ENCODE data around the gene EPN2.

GRCh38 chr17:19278729-19279128 lies 41.6 kb downstream of the EPN2 start:
- TF ChIP-seq POLR2A (IDR thresholded peaks at IDR 0.05; ENCODE audit: low read depth) = no peak
- TF ChIP-seq, protein P1, sequence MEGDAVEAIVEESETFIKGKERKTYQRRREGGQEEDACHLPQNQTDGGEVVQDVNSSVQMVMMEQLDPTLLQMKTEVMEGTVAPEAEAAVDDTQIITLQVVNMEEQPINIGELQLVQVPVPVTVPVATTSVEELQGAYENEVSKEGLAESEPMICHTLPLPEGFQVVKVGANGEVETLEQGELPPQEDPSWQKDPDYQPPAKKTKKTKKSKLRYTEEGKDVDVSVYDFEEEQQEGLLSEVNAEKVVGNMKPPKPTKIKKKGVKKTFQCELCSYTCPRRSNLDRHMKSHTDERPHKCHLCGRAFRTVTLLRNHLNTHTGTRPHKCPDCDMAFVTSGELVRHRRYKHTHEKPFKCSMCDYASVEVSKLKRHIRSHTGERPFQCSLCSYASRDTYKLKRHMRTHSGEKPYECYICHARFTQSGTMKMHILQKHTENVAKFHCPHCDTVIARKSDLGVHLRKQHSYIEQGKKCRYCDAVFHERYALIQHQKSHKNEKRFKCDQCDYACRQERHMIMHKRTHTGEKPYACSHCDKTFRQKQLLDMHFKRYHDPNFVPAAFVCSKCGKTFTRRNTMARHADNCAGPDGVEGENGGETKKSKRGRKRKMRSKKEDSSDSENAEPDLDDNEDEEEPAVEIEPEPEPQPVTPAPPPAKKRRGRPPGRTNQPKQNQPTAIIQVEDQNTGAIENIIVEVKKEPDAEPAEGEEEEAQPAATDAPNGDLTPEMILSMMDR (IDR thresholded peaks at IDR 0.05) = no peak

Data from esophagus muscularis mucosa (tissue), 3 donors.